ENCODE results near the gene JUN.

GRCh38 chr1:58767143-58767542, 16.7 kb downstream of the JUN start:
- TF ChIP-seq CTCF (conservative IDR thresholded peaks at IDR 0.05; ENCODE audit: low read depth, low read length) = no peak
- TF ChIP-seq EZH2 (IDR thresholded peaks at IDR 0.05; ENCODE audit: low read length, unreplicated experiment) = no peak

Data from PC-3 (cell line).